Stimulated activated CD8-positive, alpha-beta memory T cell treated with anti-CD3 and anti-CD28 coated beads, Interleukin-4, amount 100 ng/mL, for 1 hour (primary cell): ENCODE data around the gene LMF1.
A peak's percentile ranks its signal among the peaks of the same experiment; 100 is the strongest.

Experiments
- DNase-seq, 2 donors: peaks; one replicate each; pipeline ENCODE4 v3.0.0-alpha.2; 2020; ENCODE audit warnings: low read depth in 2 of 2, low spot score in 1 of 2

LMF1 gene

DNA sequence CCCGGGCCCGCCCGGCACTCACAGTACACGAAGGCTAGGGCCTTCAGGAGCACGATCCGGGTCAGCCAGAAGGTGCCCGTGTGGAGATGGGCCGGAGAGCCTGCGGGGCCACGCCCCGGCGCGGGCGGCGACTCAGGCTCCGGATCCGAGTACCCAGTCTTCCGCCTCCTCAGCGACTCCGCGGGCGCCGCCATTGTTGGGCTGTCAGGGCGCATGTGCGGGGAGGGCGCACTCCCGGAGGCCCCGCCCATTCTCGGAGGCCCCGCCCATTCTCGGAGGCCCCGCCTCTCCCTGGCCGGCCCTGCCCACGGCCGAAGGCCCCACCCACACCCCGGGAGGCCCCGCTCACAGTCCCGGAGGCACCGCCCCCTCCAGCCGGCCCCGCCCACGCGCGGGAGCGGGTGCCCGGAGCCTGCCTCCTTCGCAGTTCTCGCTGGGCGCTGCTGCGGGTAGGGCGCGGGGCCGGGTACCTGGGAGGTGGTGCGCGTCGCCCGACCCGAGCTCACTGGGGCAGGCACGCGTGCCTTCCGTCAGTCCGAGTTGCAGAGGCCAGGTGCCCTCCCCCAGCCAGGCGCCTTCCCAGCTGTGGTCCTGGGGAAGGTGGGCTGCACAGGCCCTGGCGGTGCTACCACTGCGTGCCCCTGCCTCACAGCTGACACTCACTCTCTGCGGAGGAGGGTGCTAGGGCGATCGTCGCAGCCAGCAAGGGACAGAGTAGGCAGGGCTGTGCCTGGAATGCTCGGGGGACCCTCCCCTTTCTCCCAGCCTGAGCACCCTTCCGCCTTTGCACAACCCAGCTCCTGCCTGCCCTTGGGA is at the start of gene LMF1:
LMF1 (minus strand) TSS at position 219 of the 816 bp plus-strand sequence; CDS start at position 215, 4 bp downstream.
- DNase-seq = peak; percentile 85 to 97

DNA sequence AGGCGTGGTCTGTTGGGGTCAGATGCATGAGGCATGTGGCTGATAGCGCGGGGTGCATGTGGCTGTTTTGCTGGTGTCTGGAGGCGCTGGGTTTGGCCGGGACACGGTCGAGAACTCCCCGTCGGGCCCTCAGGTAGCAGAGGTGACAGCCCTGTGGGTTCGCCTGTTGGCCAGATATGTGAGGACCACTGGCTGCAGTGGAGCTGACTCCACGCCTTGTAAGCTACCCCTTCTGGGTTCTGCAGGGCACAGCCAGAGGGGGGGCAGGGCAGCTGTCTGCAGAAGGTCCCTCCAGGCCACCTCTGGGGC is 49.3 kb upstream of the LMF1 start:
- no peak for DNase-seq

DNA sequence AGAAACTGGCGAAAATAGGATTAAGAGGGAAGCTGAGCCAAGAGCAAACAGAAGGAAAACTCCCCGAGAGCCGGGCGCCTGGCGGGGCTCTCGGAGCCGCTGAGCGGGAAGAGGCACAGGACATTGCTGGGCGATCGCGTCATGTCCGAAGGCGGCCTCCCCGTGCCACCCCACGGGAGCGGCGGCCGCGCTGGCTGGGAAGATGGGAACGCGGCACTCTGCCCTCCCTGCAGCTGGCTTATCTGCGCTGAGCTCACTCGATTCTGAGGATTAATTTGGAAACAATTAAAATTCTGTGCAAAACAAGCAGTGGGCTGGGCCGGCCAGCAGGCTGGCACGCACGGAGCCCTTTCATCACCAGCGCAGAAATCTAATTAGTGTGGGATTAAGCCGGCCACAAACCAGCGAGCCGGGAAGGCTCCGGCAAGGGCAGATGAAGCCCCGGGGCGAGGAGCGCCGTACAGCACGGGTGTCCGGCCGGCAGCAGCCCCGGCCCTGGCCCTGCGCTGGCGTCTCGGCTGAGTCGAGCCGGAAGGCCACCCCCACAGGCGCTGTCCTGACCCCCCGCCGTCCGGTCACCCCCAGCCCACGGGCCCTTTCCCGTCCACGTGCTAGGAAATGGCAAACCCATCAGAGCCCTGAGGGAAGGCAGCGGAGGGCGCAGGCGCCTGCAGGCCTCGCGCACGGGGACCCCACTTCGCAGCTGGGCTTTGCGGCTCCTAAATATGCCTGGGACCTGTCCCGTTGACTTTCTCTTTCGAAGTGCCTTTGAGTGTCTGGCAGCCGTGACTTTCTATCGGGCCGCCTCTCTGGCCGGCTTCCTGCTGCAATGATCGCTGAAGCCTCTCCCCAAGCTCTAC is 48.7 kb upstream of the LMF1 start:
- DNase-seq = no peak

DNA sequence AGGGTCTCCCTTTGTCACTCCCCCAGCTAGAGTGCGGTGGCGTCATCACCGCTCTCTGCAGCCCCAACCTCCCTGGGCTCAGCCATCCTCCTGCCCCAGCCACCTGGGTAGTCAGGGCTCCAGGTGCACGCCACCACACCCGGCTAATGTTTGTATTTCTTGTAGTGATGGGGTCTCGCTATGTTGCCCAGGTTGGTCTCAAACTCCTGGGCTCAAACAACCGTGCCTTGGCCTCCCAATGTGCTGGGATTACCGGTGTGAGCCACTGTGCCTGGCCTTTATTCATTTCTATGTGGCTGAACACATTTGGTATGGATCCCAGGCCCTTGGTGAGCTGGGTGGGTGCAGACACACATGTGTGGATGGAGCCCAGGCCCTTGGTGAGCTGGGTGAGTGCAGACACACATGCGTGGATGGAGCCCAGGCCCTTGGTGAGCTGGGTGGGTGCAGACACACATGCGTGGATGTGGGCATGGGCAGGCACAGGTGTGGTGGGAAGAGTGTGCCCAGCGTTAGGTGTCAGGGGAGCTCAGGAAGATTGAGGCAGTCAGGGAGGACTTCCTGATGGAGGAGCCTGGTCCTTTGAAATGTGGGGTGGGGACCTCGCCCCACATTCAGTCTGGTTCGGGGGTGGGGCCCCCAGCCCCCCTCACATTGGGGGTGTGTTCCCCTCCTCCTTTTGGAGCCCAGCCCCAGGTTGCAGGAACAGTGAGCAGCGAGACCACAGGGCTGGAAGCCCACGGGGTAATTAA is 47.8 kb upstream of the LMF1 start:
- no peak for DNase-seq

DNA sequence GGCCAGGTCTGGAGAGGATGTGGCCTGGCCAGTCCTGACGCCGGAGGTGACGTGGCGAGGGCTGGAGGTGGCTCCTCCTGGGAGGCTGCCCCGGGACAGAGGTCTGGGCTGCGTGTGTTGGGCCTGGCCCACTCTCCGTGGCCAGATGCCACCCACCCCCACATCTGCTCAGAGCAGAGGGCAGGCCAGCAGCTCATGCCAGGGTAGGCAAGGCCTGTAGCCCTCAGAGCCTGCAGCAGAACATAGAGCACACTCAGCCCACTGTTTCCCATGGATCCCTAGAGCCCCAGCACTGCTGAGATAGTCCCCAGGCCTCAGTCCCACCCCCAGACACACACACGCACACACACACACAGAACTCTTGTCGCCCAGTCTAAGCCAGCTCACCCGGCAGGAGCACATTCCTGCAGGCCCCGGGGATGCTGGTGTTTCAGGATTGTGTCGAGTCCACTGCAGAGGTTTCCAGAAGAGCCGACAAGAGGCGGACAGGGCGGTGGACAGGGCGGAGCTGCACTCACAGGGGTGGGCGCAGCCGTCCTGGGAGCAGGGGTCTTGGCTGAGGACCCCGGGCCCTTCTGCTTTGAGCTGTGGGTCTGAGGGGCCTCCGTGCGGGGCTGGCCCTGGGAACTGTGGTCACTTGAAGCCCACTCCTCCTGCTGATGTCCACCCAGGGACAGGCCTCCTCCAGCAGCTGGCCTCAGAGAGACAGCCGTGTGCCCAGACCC is 44.1 kb upstream of the LMF1 start:
- no peak for DNase-seq

DNA sequence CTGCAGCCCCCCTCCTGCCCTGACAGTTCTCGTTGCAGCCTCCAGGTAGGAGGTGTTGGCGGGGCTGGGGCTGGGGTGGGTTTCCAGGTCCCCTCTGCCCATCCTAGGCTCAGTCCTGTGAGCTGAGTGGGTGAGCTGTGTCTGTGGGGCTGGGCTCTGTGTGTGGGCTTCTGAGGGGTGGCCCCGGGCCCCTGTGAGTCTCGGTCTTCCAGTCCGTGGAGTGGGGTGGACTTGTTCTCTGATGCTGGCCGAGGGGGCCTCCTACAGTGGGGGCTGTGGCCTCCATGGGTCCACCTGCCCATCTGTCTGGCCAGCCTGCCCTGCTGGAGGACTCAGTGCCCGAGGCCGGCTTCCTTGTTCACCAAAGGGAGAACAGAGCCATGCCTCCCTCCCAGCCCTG is 43.4 kb upstream of the LMF1 start:
- DNase-seq = no peak

DNA sequence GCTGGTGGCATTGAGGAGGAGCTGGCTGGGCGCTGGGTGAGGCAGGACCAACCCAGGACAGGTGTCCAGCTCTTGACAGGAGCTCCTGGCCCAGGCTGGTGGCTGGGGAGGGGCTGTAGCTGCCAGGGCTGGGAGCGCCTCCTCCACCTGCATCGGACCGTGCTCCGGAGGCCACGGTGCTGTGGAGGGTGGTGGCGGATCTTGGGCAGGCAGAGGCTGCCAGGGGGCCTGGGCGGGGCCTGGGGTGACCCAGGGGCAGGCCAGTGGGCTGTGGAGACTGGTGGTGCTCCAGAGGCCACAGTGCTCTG is 42.8 kb upstream of the LMF1 start:
- DNase-seq = no peak

DNA sequence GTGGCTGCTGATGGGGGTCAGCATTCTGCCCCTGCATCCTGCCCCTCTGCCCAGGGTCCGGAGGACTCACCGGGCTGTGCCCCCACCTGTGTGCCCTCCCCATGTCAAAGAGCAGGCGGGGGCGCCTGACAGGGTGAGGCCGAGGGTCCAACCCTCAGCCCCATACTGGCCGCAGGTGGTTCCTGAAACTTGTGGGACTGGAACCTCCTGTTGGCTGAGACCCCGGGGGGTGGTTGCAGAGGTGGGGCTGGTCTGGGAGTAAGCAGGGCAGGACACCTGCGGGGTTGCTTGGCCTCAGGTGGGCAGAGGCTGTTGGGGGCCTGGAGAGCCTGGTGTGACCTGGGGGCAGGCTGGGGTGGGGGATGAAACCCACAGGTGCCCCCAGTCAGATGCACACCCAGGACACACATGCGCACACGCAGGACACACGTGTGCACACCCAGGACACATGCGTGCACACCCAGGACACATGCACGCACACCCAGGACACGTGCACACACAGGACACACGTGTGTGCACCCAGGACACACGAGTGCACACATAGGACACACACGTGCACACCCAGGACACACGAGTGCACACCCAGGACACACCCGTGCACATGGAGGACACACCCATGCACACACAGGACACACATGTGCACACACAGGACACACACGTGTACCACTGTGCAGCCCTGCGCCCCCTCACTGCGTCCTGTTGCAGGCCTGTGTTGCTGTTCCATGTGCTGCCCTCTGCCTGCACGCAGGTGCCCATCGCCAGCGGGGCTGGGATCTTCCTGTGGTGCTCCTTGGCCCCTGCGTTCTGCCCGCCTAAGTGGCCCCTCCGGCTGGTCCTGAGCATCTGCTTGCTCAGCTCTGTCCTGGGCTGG is 42.2 kb upstream of the LMF1 start:
- DNase-seq = no peak

DNA sequence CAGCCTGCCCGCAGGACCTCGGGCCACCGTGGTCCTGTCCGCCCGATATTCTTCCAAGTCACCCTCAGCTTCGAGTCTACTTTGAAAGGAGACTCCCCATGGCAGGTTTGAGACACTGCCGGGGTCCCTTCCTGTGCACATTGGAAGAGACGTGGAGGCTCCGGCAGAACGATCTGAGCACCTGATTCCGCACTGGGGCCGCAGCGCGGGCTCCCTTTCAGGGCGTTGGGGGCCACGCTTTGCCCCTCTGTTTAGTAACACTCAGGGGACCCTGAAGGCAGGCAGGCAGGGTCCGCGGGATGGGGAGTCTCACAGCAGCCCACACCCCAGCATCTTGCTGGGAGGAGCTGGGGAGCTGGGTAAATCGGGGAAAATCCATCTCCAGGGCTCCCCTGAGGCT is 41.4 kb upstream of the LMF1 start:
- no peak for DNase-seq

DNA sequence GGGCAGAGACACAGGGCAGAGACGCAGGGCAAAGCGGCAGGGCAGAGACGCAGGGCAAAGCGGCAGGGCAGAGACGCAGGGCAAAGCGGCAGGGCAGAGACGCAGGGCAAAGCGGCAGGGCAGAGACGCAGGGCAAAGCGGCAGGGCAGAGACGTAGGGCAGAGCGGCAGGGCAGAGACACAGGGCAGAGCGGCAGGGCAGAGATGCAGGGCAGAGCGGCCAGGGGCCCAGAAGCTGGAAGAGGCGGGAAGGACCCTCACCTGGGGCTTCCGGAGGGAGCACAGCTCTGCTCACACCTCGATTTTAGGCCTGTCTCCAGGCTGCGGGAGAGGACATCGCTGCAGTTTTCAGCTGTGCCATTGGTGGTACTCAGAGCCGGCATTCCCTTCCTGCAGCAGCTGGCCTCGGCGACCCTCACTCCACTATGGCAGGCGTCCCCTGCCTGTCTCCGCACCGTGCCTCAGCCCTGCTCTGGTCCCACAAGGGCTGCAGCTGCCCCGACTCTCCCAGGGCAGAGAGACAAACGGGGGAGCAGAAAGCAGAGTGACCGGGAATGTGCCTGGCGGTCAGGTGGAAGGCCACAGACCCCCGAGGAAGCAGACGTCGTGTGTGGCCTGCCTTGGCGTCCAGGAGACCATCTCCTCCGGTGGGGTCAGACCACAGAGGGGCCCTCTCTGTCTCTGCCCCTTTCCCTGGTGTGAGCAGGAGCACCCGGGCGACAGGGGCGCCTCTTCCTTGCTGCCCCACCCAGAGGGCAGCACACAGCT is 40.7 kb upstream of the LMF1 start:
- no peak for DNase-seq

DNA sequence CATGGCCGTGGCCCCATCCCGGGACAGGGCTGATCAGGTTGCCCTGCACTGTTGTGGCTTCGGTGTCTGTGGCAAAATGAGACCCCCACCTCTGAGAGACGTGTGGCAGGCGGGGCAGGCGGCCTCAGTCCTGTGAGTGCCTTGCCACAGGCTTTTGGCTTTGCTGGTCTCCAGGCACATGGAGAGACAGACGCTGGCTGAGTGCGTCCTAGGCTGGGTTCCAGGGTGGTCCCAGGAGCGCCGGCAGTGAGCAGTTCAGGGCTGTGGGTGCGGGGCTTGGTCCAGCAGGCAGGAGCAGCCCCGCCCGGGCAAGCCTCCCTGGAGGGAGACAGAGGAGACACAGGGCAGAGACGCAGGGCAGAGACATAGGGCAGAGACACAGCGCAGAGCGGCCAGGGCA is 40.0 kb upstream of the LMF1 start:
- DNase-seq = no peak

DNA sequence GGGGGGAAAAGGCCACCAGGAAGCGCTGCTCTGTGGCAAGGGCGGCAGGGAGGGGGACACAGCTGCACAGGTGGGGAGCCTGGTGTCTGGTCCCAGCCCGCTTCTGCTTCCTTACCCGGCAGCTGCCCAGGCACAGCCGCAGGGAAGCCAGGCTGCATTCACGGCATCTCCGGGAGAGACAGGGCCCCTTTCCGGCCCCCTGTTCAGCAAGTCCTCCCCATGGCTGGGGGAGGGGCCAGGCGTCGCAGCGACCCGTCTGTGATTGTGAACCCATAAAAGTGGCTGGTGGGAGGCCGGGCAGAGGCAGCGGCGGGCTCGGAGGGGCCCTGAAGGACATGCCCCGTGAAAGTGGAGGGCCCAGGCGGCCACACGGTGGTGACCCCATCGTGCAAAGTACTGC is 39.5 kb upstream of the LMF1 start:
- DNase-seq = no peak

DNA sequence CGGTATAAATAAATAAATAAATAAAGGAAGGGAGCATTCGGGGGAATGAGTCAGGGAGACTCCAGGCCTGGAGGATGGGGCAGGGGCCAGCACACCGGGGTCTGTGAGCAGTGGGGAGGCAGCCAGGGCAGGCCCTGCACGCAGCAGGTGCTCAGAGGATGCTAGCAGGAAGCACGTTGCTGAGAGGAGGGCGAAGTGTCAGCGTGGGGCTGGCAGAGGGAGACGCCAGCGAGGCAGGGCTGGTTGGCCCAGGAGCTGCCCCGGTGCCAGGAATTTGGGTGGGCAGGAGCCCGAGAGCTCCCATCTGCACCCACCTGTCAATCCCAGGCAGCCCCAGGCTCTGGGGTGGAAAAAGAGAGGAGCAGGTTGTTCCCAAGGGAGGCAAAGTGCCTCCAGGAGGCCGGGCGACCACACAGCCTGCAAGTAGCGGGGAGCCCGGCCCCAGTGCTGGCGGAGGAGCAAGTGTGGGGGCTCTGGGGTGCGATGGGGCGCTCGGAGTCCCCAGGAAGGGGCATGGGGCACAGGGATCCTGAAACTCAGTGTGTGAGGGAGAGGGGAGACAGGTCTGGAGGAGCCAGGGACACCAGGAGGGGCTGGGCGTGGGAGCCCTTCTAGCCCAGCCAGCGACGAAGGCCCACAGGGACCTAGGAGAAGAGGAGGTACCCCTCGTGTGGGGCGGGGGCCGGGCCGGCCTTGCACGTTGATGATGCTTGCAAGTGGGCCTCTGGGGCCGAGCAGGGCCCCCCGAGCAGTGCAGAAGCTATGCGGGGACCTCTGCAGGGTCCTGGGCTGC is 38.8 kb upstream of the LMF1 start:
- DNase-seq = no peak

DNA sequence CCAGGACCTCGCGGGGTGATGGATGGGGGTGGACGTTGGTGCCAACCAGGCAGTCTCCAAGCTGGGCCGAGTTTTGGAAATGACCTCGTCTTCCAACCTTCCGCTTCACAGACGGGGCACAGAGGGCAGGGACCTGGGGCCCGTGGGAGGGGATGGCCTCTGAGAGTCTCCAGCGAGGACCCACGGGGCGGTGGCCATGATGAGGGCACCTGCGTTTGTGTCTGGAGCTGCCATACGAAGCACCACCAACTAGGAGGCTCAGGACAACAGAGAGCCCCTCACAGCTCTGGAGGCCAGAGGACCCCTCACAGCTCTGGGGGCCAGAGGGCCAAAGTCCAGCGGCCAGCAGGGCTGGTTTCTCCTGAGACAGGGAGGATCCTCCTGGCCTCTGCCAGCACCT is 37.3 kb upstream of the LMF1 start:
- DNase-seq = no peak

DNA sequence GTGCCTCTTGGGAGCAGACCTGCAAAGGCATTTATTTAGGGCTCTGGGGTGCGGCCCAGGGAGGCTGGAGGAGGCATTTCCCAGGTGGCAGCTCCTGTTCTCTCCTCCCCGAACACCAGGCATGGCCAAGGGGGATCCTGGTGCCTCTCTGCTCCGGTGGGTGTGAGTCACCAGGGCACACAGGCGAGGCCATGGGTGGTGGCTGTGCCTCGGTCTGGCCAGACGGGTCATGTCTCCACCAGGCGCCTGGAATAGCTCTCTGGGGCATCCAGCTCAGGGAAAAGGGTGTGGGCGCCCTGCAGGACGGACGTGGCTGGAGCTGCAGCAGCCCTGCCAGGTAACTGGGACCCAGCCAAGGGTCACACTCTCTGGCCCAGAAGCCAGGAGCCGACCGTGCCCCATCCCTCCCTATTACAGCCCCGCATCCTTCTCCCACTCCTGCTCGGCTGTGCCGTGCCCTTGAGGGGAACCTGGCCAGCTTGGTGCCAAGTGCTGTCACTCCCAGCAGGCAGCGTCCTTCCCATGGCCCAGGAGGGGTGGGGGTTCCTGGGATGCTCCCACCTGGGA is 36.6 kb upstream of the LMF1 start:
- no peak for DNase-seq

DNA sequence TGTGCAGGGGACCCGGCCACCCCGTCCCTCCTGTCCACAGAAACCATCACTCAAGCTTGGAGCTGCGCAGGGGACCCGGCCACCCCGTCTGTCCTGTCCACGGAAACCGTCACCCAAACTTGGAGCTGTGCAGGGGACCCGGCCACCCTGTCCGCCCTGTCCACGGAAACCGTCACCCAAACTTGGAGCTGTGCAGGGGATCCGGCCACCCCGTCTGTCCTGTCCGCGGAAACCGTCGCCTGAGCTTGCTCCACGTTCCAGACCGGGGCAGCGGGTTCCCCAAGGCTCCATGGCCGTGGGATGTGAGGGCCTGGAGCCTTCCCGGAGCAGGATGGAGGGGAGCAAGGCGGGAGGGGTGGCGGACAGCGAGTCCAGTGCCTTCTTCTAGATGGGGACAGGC is 36.0 kb upstream of the LMF1 start:
- DNase-seq = no peak

DNA sequence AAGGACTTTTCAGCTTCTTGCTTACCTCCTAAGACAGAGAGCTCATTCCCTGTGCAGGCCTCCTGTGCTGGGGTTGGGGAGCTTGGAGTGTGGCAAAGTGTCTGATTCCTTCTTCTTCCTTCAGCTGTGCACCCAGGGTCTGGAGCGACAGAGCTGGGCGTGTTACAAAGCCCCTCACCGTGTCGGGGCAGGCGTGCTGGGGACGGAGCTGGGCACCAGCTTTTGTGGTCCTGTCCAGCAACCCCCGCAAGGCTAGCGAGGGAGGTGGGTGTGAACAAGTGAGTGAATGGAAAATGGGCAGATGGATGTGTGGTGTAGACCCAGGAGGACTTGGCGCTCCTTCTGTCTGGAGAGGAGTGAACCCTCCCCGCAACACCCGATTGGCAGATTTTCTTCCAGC is 34.5 kb upstream of the LMF1 start:
- DNase-seq = no peak
